ENCODE data around the gene ADAMTSL4.

Gene ADAMTSL4

GRCh38 chr1:150550222-150551050 is 1.2 kb downstream of the ADAMTSL4 start:
- TF ChIP-seq GLIS3 (CRISPR knock-in tag; IDR thresholded peaks at IDR 0.05) (no peak), TSHZ2 (CRISPR knock-in tag; IDR thresholded peaks at IDR 0.05) (no peak), CREB5 (CRISPR knock-in tag; IDR thresholded peaks at IDR 0.05; ENCODE audit: low read depth) (no peak), CSDC2 (CRISPR knock-in tag; IDR thresholded peaks at IDR 0.05) (no peak), RARB (CRISPR knock-in tag; IDR thresholded peaks at IDR 0.05) (no peak), ARNTL (CRISPR knock-in tag; IDR thresholded peaks at IDR 0.05; ENCODE audit: borderline replicate concordance, low read depth) (no peak)
- no peak for ATAC-seq

- ATAC-seq: no peak
- TF ChIP-seq PPARA (CRISPR knock-in tag; IDR thresholded peaks at IDR 0.05; ENCODE audit: borderline replicate concordance): no peak
- no peak for TF ChIP-seq ZNF565 (CRISPR knock-in tag; conservative IDR thresholded peaks at IDR 0.05; ENCODE audit: low read depth)
- TF ChIP-seq GLIS3 (CRISPR knock-in tag; IDR thresholded peaks at IDR 0.05): no peak
- no peak for TF ChIP-seq PATZ1 (CRISPR knock-in tag; IDR thresholded peaks at IDR 0.05; ENCODE audit: borderline replicate concordance)
- TF ChIP-seq OSR1 (CRISPR knock-in tag; IDR thresholded peaks at IDR 0.05): no peak
- no peak for TF ChIP-seq ISL1 (CRISPR knock-in tag; IDR thresholded peaks at IDR 0.05)
- TF ChIP-seq ZNF8 (CRISPR knock-in tag; IDR thresholded peaks at IDR 0.05): no peak
- TF ChIP-seq CREB5 (CRISPR knock-in tag; IDR thresholded peaks at IDR 0.05; ENCODE audit: low read depth): no peak
- TF ChIP-seq TCF4 (CRISPR knock-in tag; IDR thresholded peaks at IDR 0.05; ENCODE audit: borderline replicate concordance): no peak
- no peak for TF ChIP-seq ZNF70 (CRISPR knock-in tag; IDR thresholded peaks at IDR 0.05)
- no peak for TF ChIP-seq TSHZ2 (CRISPR knock-in tag; IDR thresholded peaks at IDR 0.05)
- TF ChIP-seq ARNTL (CRISPR knock-in tag; IDR thresholded peaks at IDR 0.05; ENCODE audit: borderline replicate concordance, low read depth): no peak
- TF ChIP-seq TOX (CRISPR knock-in tag; IDR thresholded peaks at IDR 0.05; ENCODE audit: borderline replicate concordance): no peak
- no peak for TF ChIP-seq SNAI2 (CRISPR knock-in tag; IDR thresholded peaks at IDR 0.05)
Measured at GRCh38 chr1:150551051-150551783, 2.0 kb downstream of the ADAMTSL4 start.

GRCh38 chr1:150551784-150552127 is 2.5 kb downstream of the ADAMTSL4 start:
- ATAC-seq: no peak
- TF ChIP-seq ZFP3 (CRISPR knock-in tag; IDR thresholded peaks at IDR 0.05) (no peak), PATZ1 (CRISPR knock-in tag; IDR thresholded peaks at IDR 0.05; ENCODE audit: borderline replicate concordance) (no peak), ARNTL (CRISPR knock-in tag; IDR thresholded peaks at IDR 0.05; ENCODE audit: borderline replicate concordance, low read depth) (no peak), TSHZ2 (CRISPR knock-in tag; IDR thresholded peaks at IDR 0.05) (no peak), TOX (CRISPR knock-in tag; IDR thresholded peaks at IDR 0.05; ENCODE audit: borderline replicate concordance) (no peak), ESRRG (CRISPR knock-in tag; IDR thresholded peaks at IDR 0.05) (no peak), ZNF565 (CRISPR knock-in tag; conservative IDR thresholded peaks at IDR 0.05; ENCODE audit: low read depth) (no peak)

Measured in SK-N-SH treated with all-trans-retinoic acid at 6 μM for 48 hours (cell line).